HG03342 (cell line): ENCODE measurements around the gene ARL6IP5.

ENCODE experiments used
- ATAC-seq: cut with Tn5 transposase; IDR thresholded peaks from one replicate; pipeline ENCODE4 v1.9.1; 2021; ENCODE audit warnings: mild to moderate bottlenecking, moderate library complexity; ENCODE audit not compliant: unreplicated experiment

Gene ARL6IP5

GRCh38 chr3:69084326-69085167 is at the start of gene ARL6IP5:
ARL6IP5 (plus strand) TSS chr3:69084937; CDS start chr3:69085048, 111 bp downstream.
- ATAC-seq: peak; percentile 52

- ATAC-seq: no peak
These were observed 40.1 kb upstream of the ARL6IP5 start for GRCh38 chr3:69044608-69045007.

GRCh38 chr3:69048990-69049389 is 35.7 kb upstream of the ARL6IP5 start:
- ATAC-seq: no peak

DNA sequence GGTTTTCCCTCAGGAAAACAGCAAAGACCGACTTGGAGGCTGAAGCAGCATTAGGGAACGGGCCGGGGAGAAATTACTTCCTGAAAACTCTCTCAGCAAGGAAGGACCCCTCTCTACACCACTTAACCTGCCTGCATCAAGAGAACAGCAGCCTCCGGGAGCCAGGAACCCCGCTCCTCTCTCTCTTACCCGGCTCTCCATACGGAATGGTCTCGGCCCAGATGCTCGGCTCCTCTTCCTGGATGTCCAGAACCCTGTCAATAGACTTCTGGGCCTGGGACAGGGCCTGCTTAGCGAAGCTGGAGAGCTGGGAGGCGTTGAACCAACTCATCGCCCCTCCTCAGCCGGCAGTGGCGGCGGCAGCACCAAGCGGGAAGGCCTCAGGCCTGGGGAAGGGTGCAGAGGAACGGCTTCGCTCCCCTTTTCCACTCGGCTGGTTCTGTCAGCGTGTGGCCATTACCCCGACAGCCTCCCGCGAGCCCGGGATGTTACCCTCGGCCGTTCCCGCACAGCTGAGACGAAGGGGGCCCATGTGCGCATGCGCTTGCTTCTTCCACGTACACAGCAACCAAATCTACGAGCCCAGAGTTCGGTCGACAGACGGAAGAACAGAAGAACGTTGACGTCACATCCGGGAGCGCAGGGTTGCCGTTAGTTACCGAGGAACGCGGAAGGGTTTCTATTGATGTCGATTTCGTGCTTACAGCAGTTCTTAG is 32.8 kb upstream of the ARL6IP5 start, which contains the start of gene TMF1:
Gene TMF1, minus strand, starts transcription at position 578 of the 716 bp plus-strand sequence. Its CDS starts 247 bp downstream, at position 331.
- ATAC-seq: peak; percentile 95

DNA sequence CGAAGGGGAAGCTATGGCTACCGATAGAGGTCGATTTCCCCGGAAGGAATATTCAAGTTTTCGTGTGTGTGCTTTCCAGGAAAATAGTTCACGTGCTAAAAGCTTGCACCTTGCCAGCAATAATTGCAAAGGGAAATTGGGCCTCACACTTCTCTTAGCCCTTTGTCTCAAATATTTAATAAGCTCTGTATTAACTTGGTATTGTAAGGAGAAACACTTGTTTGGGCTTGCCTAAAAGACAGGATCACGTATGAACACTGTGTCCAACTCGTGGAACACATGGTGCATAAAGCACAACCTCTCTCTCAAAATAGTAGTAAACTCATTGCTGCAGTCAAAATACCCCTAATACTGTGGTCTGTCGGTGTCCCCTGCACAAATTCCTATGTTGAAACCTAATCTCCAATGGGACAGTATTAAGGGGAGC is 32.3 kb upstream of the ARL6IP5 start:
- ATAC-seq: no peak

DNA sequence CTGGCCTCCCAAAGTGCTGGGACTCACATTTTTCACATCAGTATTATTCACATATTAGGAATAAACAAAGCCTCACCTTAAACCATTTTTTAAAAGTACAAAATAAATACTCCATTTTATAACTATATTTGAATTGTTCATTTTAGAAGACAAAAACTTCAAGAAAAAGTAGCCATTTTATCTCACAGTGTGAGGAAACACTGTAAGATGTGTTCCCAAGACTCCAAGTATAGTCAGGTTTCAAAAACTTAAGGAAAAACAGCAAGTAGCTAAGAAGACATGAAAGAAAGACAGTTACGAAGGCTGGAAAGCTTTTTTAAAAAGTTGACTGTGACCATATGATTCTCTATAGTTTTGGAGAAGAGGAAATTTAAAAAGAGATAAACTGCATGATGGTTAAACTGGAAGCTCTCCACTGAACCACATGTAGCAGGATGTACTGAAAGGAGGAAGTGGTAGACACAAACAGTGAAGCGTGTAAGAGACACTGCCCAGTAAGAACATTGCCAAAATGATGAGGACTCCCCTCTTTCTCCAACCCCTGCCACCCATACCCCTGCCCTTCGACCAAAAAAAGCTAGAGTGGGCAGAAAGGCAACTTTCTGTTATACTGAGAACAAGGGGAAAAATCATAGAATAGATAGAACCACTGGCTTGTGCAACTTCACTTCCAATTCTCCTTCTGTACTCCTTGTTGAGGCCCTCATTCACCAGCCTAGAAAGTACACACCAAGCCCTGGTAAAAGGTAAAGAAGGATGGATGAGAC is 26.4 kb upstream of the ARL6IP5 start:
- ATAC-seq: peak; percentile 98

DNA sequence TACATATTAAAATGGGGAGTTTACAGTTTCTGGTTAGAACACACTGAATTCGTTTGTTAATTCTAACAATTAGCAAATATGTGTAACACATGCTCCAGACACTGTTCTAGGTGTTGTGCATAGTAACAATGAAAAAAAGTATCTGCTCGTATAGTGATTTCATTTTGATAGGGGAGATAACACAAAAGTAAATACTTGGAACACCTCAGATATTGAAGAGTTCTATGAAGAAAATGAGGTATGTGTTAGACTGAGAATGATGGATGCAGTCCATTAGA is 25.9 kb upstream of the ARL6IP5 start:
- no peak for ATAC-seq

GRCh38 chr3:69059688-69060087 is 25.0 kb upstream of the ARL6IP5 start:
- ATAC-seq: no peak

GRCh38 chr3:69063636-69064035 is 21.1 kb upstream of the ARL6IP5 start:
- ATAC-seq: no peak

DNA sequence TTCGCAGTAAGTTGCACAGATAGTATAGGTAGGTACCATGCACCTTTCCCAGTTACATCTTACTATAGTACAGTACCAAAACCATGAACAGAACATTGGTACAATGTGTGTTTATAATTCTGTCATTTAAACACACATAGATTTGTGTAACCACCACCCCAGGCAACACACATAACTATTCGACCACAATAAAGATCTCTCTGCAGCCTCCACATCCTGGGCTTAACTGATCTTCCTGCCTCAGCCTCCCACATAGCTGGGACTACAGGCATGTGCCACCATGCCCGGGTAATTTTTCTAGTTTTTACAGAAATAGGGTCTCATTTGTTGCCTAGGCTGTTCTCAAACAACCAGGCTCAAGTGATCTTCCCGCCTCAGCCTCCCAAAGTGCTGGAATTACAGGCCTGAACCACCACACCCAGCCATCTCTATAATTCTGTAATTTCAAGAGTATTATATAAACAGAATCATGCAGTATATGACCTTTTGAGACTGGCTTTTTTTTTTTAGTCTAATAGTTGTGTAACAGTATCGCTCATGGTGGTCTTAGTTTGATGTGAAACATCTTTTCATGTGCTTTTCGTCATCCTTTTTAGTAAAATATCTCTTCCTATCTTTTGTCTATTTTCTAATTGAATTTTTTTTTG is 19.3 kb upstream of the ARL6IP5 start:
- ATAC-seq: no peak

- ATAC-seq: no peak
These were observed 18.6 kb upstream of the ARL6IP5 start for GRCh38 chr3:69066121-69066520.

- no peak for ATAC-seq
These were observed 11.8 kb upstream of the ARL6IP5 start for GRCh38 chr3:69072928-69073327.

GRCh38 chr3:69079269-69080159 is 5.2 kb upstream of the ARL6IP5 start:
- ATAC-seq: peak; percentile 22

GRCh38 chr3:69080233-69080920 is 4.4 kb upstream of the ARL6IP5 start, which contains the start of gene UBA3:
UBA3 (minus strand) TSS chr3:69080365; CDS start chr3:69080353, 12 bp downstream.
- peak; percentile 48 for ATAC-seq

DNA sequence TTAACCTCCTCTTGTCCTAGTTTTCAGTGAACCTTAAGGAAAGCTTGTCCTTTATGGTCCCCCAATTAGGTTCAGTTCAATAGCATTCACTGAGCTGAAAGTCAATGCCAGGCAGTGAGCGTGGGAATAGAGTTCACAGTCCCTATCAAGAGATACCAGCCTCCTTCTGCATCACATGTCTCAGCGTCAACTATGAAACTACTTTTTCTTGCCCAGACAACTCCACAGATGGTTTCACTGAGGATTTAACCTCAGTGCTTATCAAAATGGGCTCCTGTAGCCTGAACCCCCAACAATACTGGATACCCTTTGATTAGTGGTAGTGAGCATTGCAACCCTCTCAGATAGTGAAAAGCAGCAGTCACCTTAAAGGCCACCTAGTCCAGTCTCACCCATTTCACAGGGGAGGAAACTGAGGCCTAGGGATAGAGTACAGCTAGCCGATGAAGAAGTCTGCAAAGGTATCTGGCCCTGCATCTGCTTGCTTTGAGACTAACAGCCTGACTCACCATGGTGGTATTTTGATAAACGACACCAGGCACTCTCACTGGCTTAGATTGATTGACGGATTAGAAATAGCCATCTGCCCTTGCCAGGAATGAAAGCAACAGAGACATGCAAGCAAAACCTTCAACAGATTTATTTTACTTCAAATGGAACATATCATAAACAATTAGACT is 3.0 kb upstream of the ARL6IP5 start:
- ATAC-seq: no peak

DNA sequence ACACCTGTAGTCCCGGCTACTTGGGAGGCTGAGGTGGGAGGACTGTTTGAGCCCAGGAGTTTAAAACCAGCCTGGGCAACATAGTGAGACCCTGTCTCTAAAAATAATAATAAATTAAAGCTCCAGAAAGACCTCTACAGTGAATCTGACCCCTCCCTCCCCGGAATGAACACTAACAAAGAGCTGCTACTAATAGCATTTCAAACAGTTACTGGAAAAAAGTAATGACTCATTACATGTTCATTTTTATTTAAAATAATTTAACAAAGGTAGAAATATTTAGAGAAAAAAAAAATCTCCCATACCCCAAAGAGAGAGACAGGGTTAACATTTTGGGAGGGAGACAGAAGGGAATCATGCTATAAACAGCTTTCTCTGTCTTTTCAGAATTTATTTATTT is 2.4 kb upstream of the ARL6IP5 start:
- no peak for ATAC-seq

- ATAC-seq: peak; percentile 47
These were observed 1.9 kb upstream of the ARL6IP5 start for GRCh38 chr3:69082805-69083204.

DNA sequence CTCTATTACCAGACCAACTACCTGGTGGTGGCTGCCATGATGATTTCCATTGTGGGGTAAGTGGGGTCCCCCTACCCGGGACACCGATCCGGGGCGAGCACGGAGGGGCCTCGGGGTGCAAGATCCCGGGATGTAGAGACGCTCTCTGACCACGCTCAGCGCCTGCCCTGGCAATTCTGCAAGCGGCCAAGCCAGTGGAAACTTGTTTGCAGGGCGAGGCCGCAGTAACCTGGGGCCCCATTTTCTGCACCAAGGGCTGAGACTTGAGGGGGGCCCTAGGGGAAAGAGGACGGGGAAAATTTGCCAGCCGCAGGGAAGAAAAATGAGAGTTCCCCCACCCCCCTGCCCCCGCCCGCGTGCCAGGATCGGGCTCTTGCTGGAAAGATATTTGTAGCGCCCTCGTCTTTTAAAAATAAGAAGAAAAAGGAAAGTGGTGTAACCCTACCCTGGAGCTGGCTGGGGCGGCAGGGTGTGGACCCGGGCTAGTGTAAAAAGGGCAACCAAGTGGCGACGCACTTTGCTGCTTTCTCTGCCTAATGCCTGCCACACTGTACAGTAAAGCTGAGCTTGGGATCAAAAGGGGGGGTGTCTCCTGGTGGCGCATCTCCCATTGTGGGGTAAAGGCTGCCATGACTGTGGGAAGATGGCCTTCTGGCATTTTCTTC is 563 bp downstream of the ARL6IP5 start:
- ATAC-seq: no peak
